H1 (cell line): ENCODE data around the gene PLCB1. TPM values are rescaled to one million over a fixed set of nuclear protein-coding genes. Genes with fewer than 3 reads are reported as not detected.

Experiments used
- CTCF ChIA-PET: fragments of 300-600 bp; sonication (Branson Sonifier 250); formaldehyde crosslinking; loops from one replicate; lab custom pipeline; 2021; ENCODE audit not compliant: partially characterized antibody; lab: Charles Lee
- POLR2A ChIA-PET: fragments of 300-600 bp; sonication (Branson Sonifier 250); formaldehyde crosslinking; loops from one replicate; lab custom pipeline; 2021; ENCODE audit warnings: inconsistent platforms; ENCODE audit not compliant: partially characterized antibody; lab: Charles Lee
- DNase-seq, 2 experiments: peaks; one replicate each; pipeline versions ENCODE4 v3.0.0 to v3.0.0-alpha.2; 2010 to 2022; ENCODE audit warnings: low spot score in 2 of 2, low read depth in 1 of 2, mixed read lengths in 1 of 2
- FAIRE-seq: peaks from 2 replicates; lab custom pipeline; 2011; peaks lifted over from hg19 to GRCh38; lab: Jason Lieb, UNC
- H2AFZ ChIP-seq: 2 replicates; pipeline ENCODE4 v1.8.1; 2012; ENCODE audit warnings: low read length, inconsistent platforms
- H2AK5ac ChIP-seq: 2 replicates; pipeline ENCODE4 v1.6.1; 2013; ENCODE audit warnings: low read depth, low read length
- H2BK120ac ChIP-seq: replicated peaks from 2 replicates; pipeline ENCODE3; 2013; ENCODE audit warnings: low read depth, low read length, inconsistent platforms
- H2BK12ac ChIP-seq: 2 replicates; pipeline ENCODE4 v1.6.1; 2013; ENCODE audit warnings: low read depth, low read length
- H2BK15ac ChIP-seq: 2 replicates; pipeline ENCODE4 v1.6.1; 2013; ENCODE audit warnings: low read length
- H2BK20ac ChIP-seq: 2 replicates; pipeline ENCODE4 v1.6.1; 2013; ENCODE audit warnings: low read length
- H2BK5ac ChIP-seq: 2 replicates; pipeline ENCODE4 v1.6.1; 2013; ENCODE audit warnings: low read depth, low read length
- H3K14ac ChIP-seq: 2 replicates; pipeline ENCODE4 v1.6.1; 2013; ENCODE audit warnings: inconsistent platforms; ENCODE audit not compliant: insufficient read length
- H3K18ac ChIP-seq: 2 replicates; pipeline ENCODE4 v1.6.1; 2013; ENCODE audit warnings: low read length; ENCODE audit errors: extremely low read depth
- H3K23ac ChIP-seq: 2 replicates; pipeline ENCODE4 v1.6.1; 2013; ENCODE audit warnings: inconsistent platforms; ENCODE audit not compliant: insufficient read length
- H3K23me2 ChIP-seq: 2 replicates; pipeline ENCODE4 v1.6.1; 2013; ENCODE audit warnings: low read depth, low read length
- H3K27ac ChIP-seq: 2 replicates; pipeline ENCODE4 v1.6.1; 2011; ENCODE audit warnings: low read depth, low read length, inconsistent platforms
- H3K27me3 ChIP-seq, 4 experiments: replicated peaks in 1 of 4; 1 replicate in 1 of 4; 2 replicates in 3 of 4; pipeline versions ENCODE4 v1.6.1 to v1.8.1; 2011 to 2013; ENCODE audit warnings: low read length in 3 of 4, mild to moderate bottlenecking in 3 of 4, inconsistent platforms in 2 of 4, mixed read lengths in 2 of 4, moderate library complexity in 1 of 4; ENCODE audit not compliant: control insufficient read depth in 3 of 4, insufficient read depth in 3 of 4; ENCODE audit errors: extremely low read depth in 1 of 4
- H3K36me3 ChIP-seq, 4 experiments: 2 replicates each; pipeline versions ENCODE4 v1.6.1 to v1.8.1; 2011 to 2013; ENCODE audit warnings: mild to moderate bottlenecking in 4 of 4, low read length in 3 of 4, moderate library complexity in 2 of 4, control low read depth in 1 of 4, inconsistent platforms in 1 of 4; ENCODE audit not compliant: insufficient read depth in 4 of 4, control insufficient read depth in 2 of 4
- H3K4ac ChIP-seq: replicated peaks from 2 replicates; pipeline ENCODE3; 2013; ENCODE audit warnings: low read length, low read depth, mixed read lengths, inconsistent platforms; ENCODE audit not compliant: insufficient read length
- H3K4me1 ChIP-seq, 4 experiments: replicated peaks in 1 of 4; 1 replicate in 1 of 4; 2 replicates in 3 of 4; pipeline versions ENCODE4 v1.6.1 to v1.8.1; 2011 to 2013; ENCODE audit warnings: low read length in 3 of 4, inconsistent platforms in 2 of 4, mixed read lengths in 1 of 4; ENCODE audit not compliant: insufficient read depth in 4 of 4, control insufficient read depth in 3 of 4
- H3K4me2 ChIP-seq, 2 experiments: 2 replicates each; pipeline versions ENCODE4 v1.6.1 to v1.8.1; 2011 to 2013; ENCODE audit warnings: low read depth in 2 of 2, low read length in 2 of 2, control low read depth in 1 of 2, inconsistent platforms in 1 of 2, mild to moderate bottlenecking in 1 of 2; ENCODE audit not compliant: insufficient read depth in 1 of 2
- H3K4me3 ChIP-seq, 4 experiments: fragments of 200-600, 300-600 bp in 1 of 4; sonication (generic), shearing (Covaris generic), sonication (Bioruptor Twin) in 1 of 4; 2 replicates each; pipeline versions ENCODE4 v1.5.1 to v1.8.1; 2011 to 2016; ENCODE audit warnings: low read length in 4 of 4, low read depth in 3 of 4, control low read depth in 2 of 4, inconsistent platforms in 2 of 4, mild to moderate bottlenecking in 2 of 4, mixed read lengths in 1 of 4, moderate library complexity in 1 of 4; ENCODE audit not compliant: insufficient read depth in 2 of 4; ENCODE audit errors: extremely low read depth in 1 of 4
- H3K56ac ChIP-seq: replicated peaks from 2 replicates; pipeline ENCODE3; 2013; ENCODE audit warnings: low read depth, mild to moderate bottlenecking, mixed read lengths, low read length, inconsistent platforms; ENCODE audit not compliant: insufficient read length
- H3K79me1 ChIP-seq: 2 replicates; pipeline ENCODE4 v1.6.1; 2013; ENCODE audit warnings: low read depth, low read length, control low read depth
- H3K79me2 ChIP-seq, 2 experiments: 2 replicates each; pipeline versions ENCODE4 v1.6.1 to v1.8.1; 2012 to 2013; ENCODE audit warnings: low read length in 2 of 2, mild to moderate bottlenecking in 2 of 2, inconsistent platforms in 1 of 2; ENCODE audit not compliant: insufficient read depth in 2 of 2, control insufficient read depth in 1 of 2
- H3K9ac ChIP-seq, 4 experiments: replicated peaks in 1 of 4; 1 replicate in 1 of 4; 2 replicates in 3 of 4; pipeline versions ENCODE4 v1.6.1 to v1.8.1; 2011 to 2013; ENCODE audit warnings: low read depth in 3 of 4, low read length in 3 of 4, control low read depth in 2 of 4, mild to moderate bottlenecking in 2 of 4, moderate library complexity in 2 of 4, inconsistent platforms in 1 of 4; ENCODE audit errors: extremely low read depth in 1 of 4
- H3K9me3 ChIP-seq, 2 experiments: 2 replicates each; pipeline versions ENCODE4 v1.6.1 to v1.8.1; 2012 to 2013; ENCODE audit warnings: mild to moderate bottlenecking in 2 of 2, moderate library complexity in 2 of 2, control low read depth in 1 of 2, inconsistent platforms in 1 of 2, low read depth in 1 of 2, low read length in 1 of 2, mixed read lengths in 1 of 2; ENCODE audit not compliant: insufficient read depth in 2 of 2
- H4K20me1 ChIP-seq, 2 experiments: replicated peaks in 1 of 2; 2 replicates each; pipeline versions ENCODE3 to v1.8.1; 2011 to 2013; ENCODE audit warnings: inconsistent platforms in 2 of 2, low read length in 2 of 2, mild to moderate bottlenecking in 1 of 2; ENCODE audit not compliant: insufficient read depth in 2 of 2, control insufficient read depth in 1 of 2
- H4K5ac ChIP-seq: 2 replicates; pipeline ENCODE4 v1.6.1; 2013; ENCODE audit warnings: low read length, low read depth, mixed read lengths, inconsistent platforms; ENCODE audit not compliant: insufficient read length
- H4K8ac ChIP-seq: 2 replicates; pipeline ENCODE4 v1.8.0; 2013; ENCODE audit warnings: mild to moderate bottlenecking, moderate library complexity, low read length, inconsistent platforms; ENCODE audit not compliant: insufficient read depth; ENCODE audit errors: extremely low read depth
- H4K91ac ChIP-seq: replicated peaks from 2 replicates; pipeline ENCODE3; 2013; ENCODE audit warnings: low read length, mixed read lengths, inconsistent platforms; ENCODE audit not compliant: insufficient read length
- GTF2F1 ChIP-seq: IDR thresholded peaks from 2 replicates; pipeline ENCODE4 v1.6.1; 2012; ENCODE audit warnings: low read depth, low read length, improper control_type of control experiment, borderline replicate concordance
- SIN3A ChIP-seq, 2 experiments: IDR thresholded peaks in 1 of 2; conservative IDR thresholded peaks in 1 of 2; 2 replicates each; pipeline ENCODE4 v1.6.1; 2011 to 2012; ENCODE audit warnings: low read length in 2 of 2, improper control_type of control experiment in 1 of 2, low read depth in 1 of 2, mild to moderate bottlenecking in 1 of 2
- WGBS, 2 experiments: shearing (Covaris generic) in 1 of 2; methylation state at CpG; one replicate each; pipeline versions ENCODE4 v1.1.6 to v1.1.7; 2013 to 2015; ENCODE audit warnings: low lambda C conversion rate in 2 of 2, mixed read lengths in 2 of 2, inconsistent platforms in 1 of 2, low coverage in 1 of 2, missing lambda C conversion rate in 1 of 2; ENCODE audit not compliant: insufficient replicate concordance in 2 of 2, insufficient coverage in 1 of 2, insufficient read length in 1 of 2; ENCODE audit errors: extremely low coverage in 1 of 2, missing lambda C conversion rate in 1 of 2; 5-methylcytosine and 5-hydroxymethylcytosine counted together
- polyA plus RNA-seq, 7 experiments: library from polyadenylated mRNA; depleted of rRNA in 3 of 7; stranded (reverse) in 5 of 7; unstranded in 2 of 7; fragments of >200 nt in 5 of 7; fragments of 200-250 nt in 2 of 7; gene quantifications; 1 replicate in 5 of 7; 2 replicates in 1 of 7; 4 replicates in 1 of 7; pipeline versions ENCODE4 v1.2.1 to v1.2.3, GENCODE V29; 2011 to 2013; ENCODE audit warnings: missing spikeins in 2 of 7, mixed read lengths in 2 of 7
- total RNA-seq: library from RNA; stranded (reverse); fragmentation: NEBNext Ultra II Directional; extraction: Animal tissue kit (Norgen Biotek cat#: 25700); gene quantifications from 2 replicates; pipeline ENCODE4 v1.2.1, GENCODE V29; 2021

The PLCB1 gene
- total and polyA plus RNA-seq, 2 of the 8 experiments (the other 6 are each of a cell fraction or from before 2014, with no cell fraction given), result 2.6 to 9.1 TPM

DNA sequence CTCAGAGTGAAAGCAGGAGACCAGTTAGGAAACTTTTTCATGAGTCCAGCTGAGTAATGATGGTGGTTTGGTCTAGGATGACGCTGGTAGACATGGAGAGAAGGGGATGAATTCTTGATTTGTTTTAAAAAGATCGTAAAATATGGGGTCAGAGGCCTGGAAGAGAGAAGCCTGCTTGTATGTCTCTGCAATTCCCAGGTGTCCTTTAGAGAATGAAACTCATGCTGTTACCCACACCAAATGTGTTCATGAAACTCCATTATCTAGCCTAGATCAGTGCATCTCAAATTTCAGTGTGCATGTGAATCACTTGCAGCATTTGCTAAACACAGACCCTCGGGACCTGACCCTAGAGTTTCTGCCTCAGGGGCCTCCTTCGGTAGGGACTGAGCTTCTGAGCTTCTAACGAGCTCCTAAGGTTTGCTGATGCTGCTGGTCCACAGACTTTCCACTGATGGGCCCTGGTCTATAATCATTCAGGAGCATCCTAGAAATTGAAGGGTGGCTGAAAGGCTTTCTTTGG, 634.9 kb downstream of the PLCB1 start:
- Histone ChIP-seq H3K14ac (no peak overlapping the region), H4K8ac (no peak overlapping the region), H3K4me1 (no peaks in the 10 kb centered on the region), H3K18ac (no peak overlapping the region), H3K23me2 (no peaks in the 10 kb centered on the region; the same call in 1 of the 2 replicates), H2BK5ac (no peak overlapping the region), H3K27me3 (no peaks in the 10 kb centered on the region), H3K4me2 (no peak overlapping the region), H3K27ac (no peak overlapping the region), H2AFZ (no peak overlapping the region), H2AK5ac (no peak overlapping the region), H2BK15ac (no peak overlapping the region), H3K23ac (no peak overlapping the region), H3K9me3 (no peaks in the 10 kb centered on the region), H3K79me2 (no peaks in the 10 kb centered on the region), H3K36me3 (no peaks in the 10 kb centered on the region), H2BK20ac (no peak overlapping the region), H3K9ac (no peak overlapping the region), H3K4ac (no peak overlapping the region), H3K79me1 (no peaks in the 10 kb centered on the region), H2BK12ac (no peak overlapping the region), H2BK120ac (no peak overlapping the region), H4K20me1 (no peaks in the 10 kb centered on the region), H4K91ac (no peak overlapping the region), H3K56ac (no peak overlapping the region), H4K5ac (no peak overlapping the region), H3K4me3 (no peak overlapping the region)
- TF ChIP-seq SIN3A (conservative IDR thresholded peaks at IDR 0.05 in 1 of 2, IDR thresholded peaks at IDR 0.05 in 1 of 2; ENCODE audit: low read depth in 1 of 2, low read length in 2 of 2) (no peak), GTF2F1 (no peak)
- FAIRE-seq (no peak), DNase-seq (no peak)
- 96 to 100% methylated on average over 1 to 5 of the region's 5 CpGs for WGBS, 2 experiments
- POLR2A ChIA-PET, result no interaction called here
- CTCF ChIA-PET, result interaction anchor here (0.6 to 1.9 kb wide), 6 partner anchors 9 to 701 kb away, joined by 3 to 5 read pairs (median 3); no protein-coding TSS in a partner anchor
